Left ventricle myocardium inferior (tissue), 1 donor: Measurements from ENCODE around the gene RREB1. TPM values are rescaled to one million over a fixed set of nuclear protein-coding genes. Genes with fewer than 3 reads are reported as not detected.

Experiments
- DNase-seq: peaks from one replicate; pipeline ENCODE4 v3.0.0-alpha.2; 2020
- H3K27ac ChIP-seq: fragments of 200-600 bp; replicated peaks from 2 replicates; pipeline ENCODE4 v1.8.0; 2021
- H3K27me3 ChIP-seq: fragments of 200-600 bp; 2 replicates; pipeline ENCODE4 v1.8.0; 2021; ENCODE audit warnings: low read depth
- H3K36me3 ChIP-seq: fragments of 200-600 bp; 2 replicates; pipeline ENCODE4 v1.8.0; 2021
- H3K4me1 ChIP-seq: fragments of 200-600 bp; 2 replicates; pipeline ENCODE4 v1.8.0; 2021
- H3K4me3 ChIP-seq: fragments of 200-600 bp; 2 replicates; pipeline ENCODE4 v1.8.0; 2021; ENCODE audit warnings: mild to moderate bottlenecking, moderate library complexity
- H3K9me3 ChIP-seq: fragments of 200-600 bp; replicated peaks from 2 replicates; pipeline ENCODE4 v1.8.0; 2021
- CTCF ChIP-seq: fragments of 200-600 bp; IDR thresholded peaks from 2 replicates; pipeline ENCODE4 v1.8.0; 2021; ENCODE audit warnings: antibody characterized with exemption, mild to moderate bottlenecking, borderline replicate concordance
- intact Hi-C: fragments of 100-400 bp; cut with micrococcal nuclease; formaldehyde crosslinking; loops from one replicate; pipeline ENCODE4 v1.11.0; 2022
- total RNA-seq: library from RNA; stranded (reverse); fragmentation: NEBNext Ultra II Directional; extraction: Animal tissue kit (Norgen Biotek cat#: 25700); gene quantifications from one replicate; pipeline ENCODE4 v1.2.1, GENCODE V29; 2021
- donor health status: DM: no; HTN: yes; CAD: no; lungs with severe emphysema.

Gene RREB1
- total RNA-seq, 1 donor from 2014 or later = 33.3 TPM

GRCh38 chr6:7232351-7232750 is 124.6 kb downstream of the RREB1 start:
- Histone ChIP-seq H3K4me1 (peaks cover 31% of the 10 kb centered on the region), H3K36me3 (peaks cover 68% of the 10 kb centered on the region), H3K9me3 (no peaks in the 10 kb centered on the region), H3K27me3 (no peaks in the 10 kb centered on the region), H3K4me3 (no peak overlapping the region), H3K27ac (no peak overlapping the region)
- intact Hi-C loops = loop anchor here (10.0 kb wide), 1 partner anchor 508 kb away; no protein-coding TSS in a partner anchor
- no peak for TF ChIP-seq CTCF
- DNase-seq = no peak

GRCh38 chr6:7234547-7234946 is 126.8 kb downstream of the RREB1 start:
- intact Hi-C loops = loop anchor here (10.0 kb wide), 1 partner anchor 510 kb away; no protein-coding TSS in a partner anchor
- H3K27me3 ChIP-seq = no peaks in the 10 kb centered on the region
- no peak overlapping the region for H3K27ac ChIP-seq
- H3K4me1 ChIP-seq = peaks cover 42% of the 10 kb centered on the region
- no peak overlapping the region for H3K4me3 ChIP-seq
- H3K9me3 ChIP-seq = no peaks in the 10 kb centered on the region
- H3K36me3 ChIP-seq = peaks cover 47% of the 10 kb centered on the region
- no peak for TF ChIP-seq CTCF
- no peak for DNase-seq

- peaks cover 48% of the 10 kb centered on the region for H3K4me1 ChIP-seq
- DNase-seq = no peak
- H3K27me3 ChIP-seq = no peaks in the 10 kb centered on the region
- peak overlapping the region; percentile 24 for H3K27ac ChIP-seq
- no peak overlapping the region for H3K4me3 ChIP-seq
- TF ChIP-seq CTCF = no peak
- intact Hi-C loops = loop anchor here (10.0 kb wide), 1 partner anchor 511 kb away; no protein-coding TSS in a partner anchor
- H3K9me3 ChIP-seq = no peaks in the 10 kb centered on the region
- peaks cover 39% of the 10 kb centered on the region for H3K36me3 ChIP-seq
Measured at GRCh38 chr6:7235712-7236305, 128.0 kb downstream of the RREB1 start.

- intact Hi-C loops = loop anchor here (10.0 kb wide), 1 partner anchor 512 kb away; no protein-coding TSS in a partner anchor
- peaks cover 55% of the 10 kb centered on the region for H3K4me1 ChIP-seq
- peak overlapping the region; percentile 24 for H3K27ac ChIP-seq
Measured at GRCh38 chr6:7236306-7237209, 128.8 kb downstream of the RREB1 start.

More at GRCh38 chr6:7236306-7237209, 128.8 kb downstream of the RREB1 start:
- Histone ChIP-seq H3K27me3 (no peaks in the 10 kb centered on the region), H3K9me3 (no peaks in the 10 kb centered on the region), H3K4me3 (no peak overlapping the region), H3K36me3 (peaks cover 36% of the 10 kb centered on the region)
- no peak for DNase-seq
- no peak for TF ChIP-seq CTCF
